Vagina (tissue), 2 donors: ENCODE measurements around the gene RASGRP4.

Experiments used
- CTCF ChIP-seq, 3 experiments: fragments of 450-650 bp in 2 of 3; fragments of 200-600 bp in 1 of 3; sonication (generic) in 1 of 3; IDR thresholded peaks; one replicate each; pipeline ENCODE4 v1.5.1; 2017 to 2019; ENCODE audit warnings: antibody characterized with exemption in 3 of 3, mild to moderate bottlenecking in 2 of 3, moderate library complexity in 2 of 3
- POLR2A ChIP-seq, 2 donors: fragments of 450-650 bp; IDR thresholded peaks; one replicate each; pipeline ENCODE4 v1.6.1; 2017; ENCODE audit warnings: antibody characterized with exemption in 2 of 2, mild to moderate bottlenecking in 2 of 2, moderate library complexity in 2 of 2
- POLR2AphosphoS5 ChIP-seq, 2 donors: sonication (generic); formaldehyde crosslinking; IDR thresholded peaks; one replicate each; pipeline ENCODE4 v1.9.0; 2017; ENCODE audit warnings: antibody characterized with exemption in 2 of 2, mild to moderate bottlenecking in 2 of 2, low read depth in 1 of 2; ENCODE audit not compliant: insufficient read depth in 1 of 2

GRCh38 chr19:38394488-38394887 is 31.5 kb downstream of the RASGRP4 start:
- no peak for TF ChIP-seq POLR2AphosphoS5 (IDR thresholded peaks at IDR 0.05; ENCODE audit: insufficient read depth in 1 of 2, low read depth in 1 of 2)
- TF ChIP-seq POLR2A (IDR thresholded peaks at IDR 0.05): no peak
- TF ChIP-seq CTCF (IDR thresholded peaks at IDR 0.05): no peak
